Hematopoietic multipotent progenitor cell treated with erythropoietin and hydrocortisone succinate and interleukin-3 and kit ligand, for 4 days (in vitro differentiated cells): ENCODE results near the gene HPCAL1.
"Not testable (repeated sequence)": the region's sequence is repeated elsewhere in the genome, so short reads cannot be mapped to it uniquely, and the experiment has no call there.

ENCODE experiments used
- DNase-seq: peaks from one replicate; pipeline ENCODE4 v3.0.0-alpha.2; 2015

Gene HPCAL1

DNA sequence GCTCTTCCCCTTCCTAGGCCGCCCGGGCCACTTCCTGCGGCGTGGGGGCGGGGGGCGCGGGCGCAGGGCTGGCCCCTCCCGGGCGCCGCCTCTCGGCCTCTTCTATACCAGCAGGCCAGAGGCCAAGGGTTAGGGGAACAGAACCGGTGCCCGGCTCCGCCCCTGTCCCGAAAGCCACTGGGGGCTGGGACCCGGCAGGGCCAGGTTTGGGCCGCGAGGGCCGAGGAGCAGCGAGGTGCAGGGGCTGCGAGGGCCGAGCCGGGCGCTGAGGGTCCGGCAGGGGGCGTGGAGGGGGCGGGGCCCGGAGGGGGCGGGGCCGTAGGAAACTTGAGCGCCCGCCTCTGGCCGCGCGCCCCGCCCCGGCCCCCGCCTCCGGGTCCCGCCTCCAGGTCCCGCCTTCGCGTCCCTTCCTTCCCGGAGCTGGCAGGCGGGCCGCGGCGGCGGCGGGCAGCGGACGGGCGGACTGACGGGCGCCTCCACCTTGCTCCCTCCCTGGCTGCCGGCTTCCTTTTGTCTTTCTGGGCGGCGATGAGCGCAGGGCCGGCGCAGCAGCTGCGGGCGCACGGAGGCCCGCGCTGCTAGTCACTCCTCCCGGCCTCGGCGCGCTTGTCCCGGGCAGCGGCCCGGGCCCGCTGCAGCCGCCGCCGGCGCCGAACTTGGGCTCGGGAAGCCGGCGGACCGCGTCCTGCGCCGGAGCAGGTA is at the start of gene HPCAL1:
Gene HPCAL1, plus strand, starts transcription at position 426 of the 702 bp plus-strand sequence. CDS start 116,854 bp downstream, outside the sequence.
- DNase-seq = peak; percentile 96

GRCh38 chr2:10253596-10254372 is 48.9 kb upstream of the HPCAL1 start:
- DNase-seq = peak; percentile 80

DNA sequence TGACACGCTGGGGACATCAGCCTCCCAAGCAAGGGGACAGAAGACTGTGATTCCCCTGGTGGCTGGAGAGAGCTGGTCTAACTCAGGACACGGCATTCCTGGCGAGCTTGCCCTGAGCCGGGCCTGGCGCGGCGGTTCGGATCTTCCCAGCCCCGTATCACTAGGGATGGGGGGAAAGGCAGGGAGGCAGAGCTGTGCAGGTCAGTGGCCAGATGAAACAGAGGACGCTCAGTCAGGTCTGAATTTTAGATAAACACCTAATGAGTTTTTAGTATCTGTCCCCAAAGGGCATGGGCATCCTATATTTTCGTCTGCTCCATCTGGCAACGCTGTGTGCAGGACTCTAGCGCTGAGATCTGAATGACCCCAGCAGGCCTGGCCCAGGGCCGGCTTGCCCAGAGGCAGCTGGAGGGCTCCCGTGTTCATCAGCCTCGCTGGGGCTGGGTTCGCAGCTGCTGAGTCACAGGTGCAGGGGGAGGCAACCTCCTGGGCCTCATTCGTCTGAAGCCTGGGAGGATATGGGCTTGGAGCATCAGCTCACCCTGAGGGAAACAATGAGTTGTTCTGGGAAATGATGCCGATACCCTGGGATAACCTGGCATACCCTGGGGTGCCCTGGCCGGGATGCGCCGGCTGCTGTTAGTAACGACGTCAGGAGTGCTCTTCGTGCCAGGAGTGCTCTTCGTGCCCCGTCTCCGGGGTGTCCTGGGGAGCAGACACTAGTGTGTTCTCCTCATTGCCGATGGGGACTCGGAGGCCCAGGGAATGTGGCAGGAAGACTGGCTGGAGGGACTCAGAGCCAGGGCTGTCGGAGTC is 48.1 kb upstream of the HPCAL1 start:
- DNase-seq = peak; percentile 31

GRCh38 chr2:10255189-10256030 is 47.3 kb upstream of the HPCAL1 start:
- DNase-seq = no peak

- no peak for DNase-seq
Observed at GRCh38 chr2:10256031-10256514, 46.6 kb upstream of the HPCAL1 start.

DNA sequence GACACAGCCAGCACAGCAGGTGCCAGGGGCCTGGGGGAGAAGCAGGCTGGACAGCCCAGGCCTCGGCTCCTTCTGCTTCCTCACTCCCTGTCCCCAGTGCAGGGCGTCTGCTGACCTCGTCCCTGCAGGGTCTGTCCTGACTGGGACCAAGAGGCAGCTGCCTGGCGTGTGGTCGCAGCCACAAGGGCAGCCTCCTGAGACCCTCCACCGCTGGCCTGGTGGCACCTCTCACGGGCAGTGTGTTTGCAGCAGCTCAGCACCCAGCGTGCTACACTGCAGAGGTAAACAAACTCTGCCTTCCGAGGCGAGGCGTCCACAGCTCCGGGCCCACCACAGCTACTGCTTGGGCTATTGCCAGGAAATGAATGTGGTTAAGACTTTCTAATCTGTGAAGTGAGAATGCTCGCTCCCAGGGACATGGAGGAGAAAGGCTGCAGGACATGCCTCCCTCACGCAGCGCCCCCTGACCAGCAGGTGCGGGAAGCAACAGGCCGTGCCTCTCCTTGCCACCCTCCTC is 46.1 kb upstream of the HPCAL1 start:
- peak; percentile 79 for DNase-seq

GRCh38 chr2:10257036-10257435 is 45.7 kb upstream of the HPCAL1 start:
- no peak for DNase-seq

DNA sequence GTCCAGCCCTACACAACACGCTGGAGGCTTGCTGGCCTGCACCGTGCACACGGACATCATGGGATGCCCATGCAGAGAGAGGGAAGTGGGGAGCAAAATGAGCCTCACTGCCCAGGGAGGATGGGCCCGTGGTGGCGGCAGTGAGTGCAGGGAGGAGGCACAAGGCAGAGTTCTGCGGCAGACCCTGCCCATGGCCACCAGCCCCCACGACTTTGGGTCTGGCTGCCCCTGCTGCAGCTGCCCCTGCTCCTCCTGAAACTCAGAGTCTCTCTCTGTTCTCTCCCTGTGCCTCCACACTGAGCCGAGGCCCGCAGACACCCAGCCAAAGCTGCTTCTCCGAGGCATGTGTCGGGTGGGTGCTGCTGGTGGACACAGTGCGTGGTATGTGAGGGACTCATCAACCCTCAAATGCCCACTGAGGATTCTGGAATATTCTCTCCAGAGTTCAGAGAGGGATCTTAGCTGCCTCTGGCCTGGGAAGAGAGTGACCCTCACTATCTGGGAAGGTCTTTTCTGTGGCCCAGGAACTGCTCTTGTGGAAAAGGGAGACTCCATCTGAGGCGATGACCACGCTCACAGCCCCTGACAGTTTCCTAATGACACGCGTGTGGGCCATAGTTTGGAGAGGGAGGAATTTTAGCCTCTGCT is 45.1 kb upstream of the HPCAL1 start:
- DNase-seq = no peak

DNA sequence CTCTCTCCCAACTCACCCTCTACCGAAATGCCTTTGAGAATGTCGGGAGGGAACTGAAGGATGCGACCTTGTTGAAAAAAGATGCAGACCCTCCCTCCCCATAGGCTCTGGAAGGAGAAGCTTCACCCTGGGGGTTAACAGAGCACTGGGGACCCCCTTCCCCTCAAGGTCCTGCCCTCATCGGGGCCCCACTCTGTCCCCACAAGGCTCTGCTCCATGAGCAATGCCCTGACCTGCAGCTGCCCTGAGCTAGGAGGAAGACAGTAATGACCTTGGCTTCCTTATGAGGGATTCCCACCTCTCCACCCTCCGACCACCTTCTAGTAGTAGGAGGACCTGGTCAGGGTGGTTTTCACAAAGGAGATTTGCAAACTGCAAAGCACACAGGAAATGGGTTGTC is 44.4 kb upstream of the HPCAL1 start:
- no peak for DNase-seq

DNA sequence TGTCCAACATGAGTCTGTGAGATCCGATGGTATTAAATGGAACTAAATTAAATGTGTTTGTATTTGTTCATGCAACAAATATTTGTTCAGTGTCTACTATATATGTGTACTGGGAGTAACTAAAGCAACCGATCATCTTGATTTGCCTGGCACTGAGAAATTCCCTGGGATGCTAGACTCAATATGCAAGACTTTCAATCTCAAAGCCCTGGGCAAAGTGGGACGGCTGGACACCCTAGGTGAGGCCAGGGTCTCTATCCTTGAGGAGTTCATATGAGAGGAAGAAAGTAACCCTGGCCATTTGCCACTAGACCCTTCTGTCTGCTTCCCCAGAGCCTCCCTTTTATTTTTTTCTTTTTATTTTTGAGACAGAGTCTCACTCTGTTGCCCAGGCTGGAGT is 44.0 kb upstream of the HPCAL1 start:
- no peak for DNase-seq

DNA sequence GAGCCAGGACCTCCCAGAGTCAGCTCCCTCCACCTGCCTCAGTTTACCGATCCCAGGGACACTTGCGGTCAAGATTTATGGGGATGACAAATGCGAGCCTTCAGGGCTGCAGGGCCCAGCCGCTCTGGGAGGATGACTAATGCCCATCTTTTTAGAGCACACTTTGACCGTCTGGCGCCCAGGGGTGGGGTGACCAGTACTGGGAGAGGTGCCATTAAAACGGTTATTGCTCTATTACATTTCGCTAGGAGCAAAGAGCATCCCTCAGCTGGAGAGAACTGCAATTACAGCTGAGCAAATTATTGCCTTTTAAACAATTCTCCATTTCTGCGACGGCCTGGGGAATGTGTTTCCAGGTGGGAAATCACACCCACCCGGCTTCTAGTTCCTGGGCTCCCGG is 42.6 kb upstream of the HPCAL1 start:
- DNase-seq = no peak

DNA sequence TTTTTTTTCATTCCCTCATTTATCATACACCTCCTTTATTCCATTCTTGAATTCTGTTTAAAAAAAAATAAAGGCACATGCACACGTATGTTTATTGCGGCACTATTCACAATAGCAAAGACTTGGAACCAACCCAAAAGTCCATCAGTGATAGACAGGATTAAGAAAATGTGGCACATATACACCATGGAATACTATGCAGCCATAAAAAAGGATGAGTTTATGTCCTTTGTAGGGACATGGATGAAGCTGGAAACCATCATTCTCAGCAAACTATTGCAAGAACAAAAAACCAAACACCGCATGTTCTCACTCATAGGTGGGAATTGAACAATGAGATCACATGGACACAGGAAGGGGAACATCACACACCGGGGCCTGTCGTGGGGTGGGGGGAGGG is 39.2 kb upstream of the HPCAL1 start:
- DNase-seq = not testable (repeated sequence)

GRCh38 chr2:10264506-10265328 is 38.0 kb upstream of the HPCAL1 start:
- DNase-seq = no peak

DNA sequence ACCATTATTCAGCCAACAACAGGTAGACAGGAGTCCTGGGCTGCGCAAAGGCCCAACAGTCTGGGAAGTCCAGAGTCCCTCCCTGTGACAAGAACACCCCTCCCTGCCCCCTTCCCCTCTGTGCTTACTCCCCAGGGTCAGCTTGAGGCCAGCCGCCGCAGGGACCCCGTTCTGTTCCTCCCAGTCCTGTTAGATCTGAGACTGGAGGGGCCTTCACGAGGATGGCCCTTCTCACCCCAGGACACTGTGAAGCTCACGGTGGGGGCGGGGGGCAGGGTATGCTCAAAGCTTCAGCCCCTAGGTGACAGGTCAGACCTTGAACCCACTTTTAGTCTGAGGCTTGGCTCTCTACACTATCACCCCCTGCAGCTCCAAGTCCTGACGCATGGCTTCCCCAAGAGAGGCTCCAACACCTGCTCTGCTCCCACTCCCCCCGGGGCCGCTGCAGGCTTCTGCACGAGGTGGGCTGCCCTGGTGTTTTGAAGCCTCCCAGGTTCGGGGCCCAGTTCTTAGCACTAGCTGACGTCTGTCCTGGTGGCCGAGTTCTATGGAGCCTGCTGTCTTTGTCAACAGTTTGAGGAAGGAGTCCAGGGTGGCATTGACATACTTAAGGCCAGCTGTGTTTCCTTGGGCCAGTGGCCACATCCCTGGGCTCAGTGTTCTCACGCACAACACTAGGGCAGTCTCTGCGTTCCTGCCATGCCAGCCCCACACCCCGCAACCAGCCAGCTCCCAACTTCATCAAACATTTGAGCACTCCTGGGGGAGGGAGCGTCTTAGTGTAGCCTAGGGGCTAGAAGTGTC is 37.2 kb upstream of the HPCAL1 start:
- DNase-seq = no peak

DNA sequence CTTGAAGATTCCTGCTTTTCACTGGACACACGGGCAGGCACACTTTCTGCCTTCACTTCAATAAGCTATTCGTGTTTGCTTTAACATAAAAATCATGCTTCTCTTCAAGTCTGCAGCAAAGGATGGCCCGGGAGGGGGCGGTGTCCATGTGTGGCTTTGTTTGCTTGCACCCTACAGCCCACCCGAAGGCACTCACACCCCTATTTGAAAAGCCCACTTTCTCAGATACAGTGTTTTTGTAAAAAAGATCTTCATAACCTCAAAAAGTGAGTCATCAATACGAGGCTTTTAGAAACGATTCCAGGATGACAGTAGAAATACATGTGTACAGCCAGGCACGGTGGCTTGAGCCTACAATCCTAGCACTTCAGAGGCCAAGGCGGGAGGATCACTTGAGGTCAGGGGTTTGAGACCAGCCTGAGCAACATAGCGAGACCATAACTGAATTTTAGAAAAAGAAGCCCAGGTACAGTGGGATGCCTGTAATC is 36.5 kb upstream of the HPCAL1 start:
- DNase-seq = no peak

DNA sequence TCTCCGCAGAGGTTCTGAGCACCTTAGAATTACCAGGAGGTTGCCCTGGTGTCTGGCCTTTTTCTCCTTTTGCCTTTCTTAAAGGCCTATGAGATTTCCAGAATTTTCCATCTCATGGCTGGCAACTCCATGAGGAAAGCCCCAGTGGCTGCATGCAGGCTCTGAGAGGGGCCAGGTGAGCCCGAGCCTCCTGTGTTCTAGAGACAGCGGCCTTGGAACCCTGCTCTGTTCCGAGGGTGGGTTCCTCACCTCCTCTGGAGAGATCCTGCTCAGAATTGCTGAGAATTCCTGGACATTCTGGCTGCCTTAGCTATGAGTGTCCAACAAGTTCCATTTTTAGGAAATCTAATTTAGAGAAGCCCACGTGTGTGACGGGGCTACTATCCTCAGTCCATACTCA is 35.7 kb upstream of the HPCAL1 start:
- no peak for DNase-seq

DNA sequence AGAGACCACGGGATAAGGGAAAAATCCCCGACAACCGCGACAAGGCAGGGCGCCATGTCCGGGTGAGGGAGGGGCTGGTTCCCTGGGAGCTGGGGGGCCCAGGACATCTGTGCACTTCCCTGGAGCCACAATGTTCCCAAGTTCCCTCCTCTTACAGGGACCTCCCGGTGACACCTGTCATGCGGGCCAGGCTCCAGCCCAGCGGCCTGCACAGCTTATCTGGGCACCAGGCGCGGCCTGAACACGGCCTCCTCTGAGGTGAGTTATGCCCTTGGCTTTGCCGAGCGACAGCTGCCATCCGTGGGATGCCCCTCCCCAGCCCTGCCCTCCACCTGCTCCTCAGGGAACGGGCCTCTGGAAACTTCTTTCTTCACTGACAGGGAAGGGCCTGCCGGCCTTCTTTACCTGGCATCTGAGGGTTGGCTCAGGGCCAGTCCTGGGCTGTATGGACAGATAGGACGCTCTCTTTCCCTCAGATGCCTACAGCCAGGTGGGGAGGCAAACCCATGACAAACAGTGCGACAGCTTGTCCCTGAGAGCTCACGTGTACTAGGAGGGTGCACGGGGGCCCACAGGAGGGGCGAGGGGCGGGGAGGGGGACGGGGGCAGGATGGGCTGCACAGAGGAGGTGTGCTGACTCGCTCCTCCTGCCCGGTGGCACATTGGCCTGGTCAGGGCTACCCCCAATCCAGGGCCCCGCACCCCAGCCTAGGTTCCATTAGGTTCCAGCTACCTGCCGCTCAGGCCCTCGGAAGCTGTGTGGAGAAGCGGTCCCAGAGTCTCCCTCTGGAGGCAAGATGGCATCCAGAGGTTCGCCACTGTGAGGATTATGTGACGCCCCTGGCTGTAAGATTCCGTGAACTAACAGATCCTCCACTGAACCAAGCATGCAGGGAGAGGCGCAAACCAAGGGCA is 34.9 kb upstream of the HPCAL1 start:
- DNase-seq = no peak

GRCh38 chr2:10269291-10269690 is 33.4 kb upstream of the HPCAL1 start:
- no peak for DNase-seq
